Motor neuron (in vitro differentiated cells): ENCODE measurements around the gene DDIT3. TPM values are rescaled to one million over a fixed set of nuclear protein-coding genes. Genes with fewer than 3 reads are reported as not detected.

ENCODE experiments used
- ATAC-seq, 8 experiments: fragments of 200-7000 bp; cut with Tn5 transposase; replicated peaks in 6 of 8; 2 replicates each; pipeline ENCODE4 v1.8.0; 2021; ENCODE audit warnings: mild to moderate bottlenecking in 8 of 8, moderate library complexity in 8 of 8
- H3K27ac ChIP-seq, 2 donors: fragments of 250-450 bp; sonication (Bioruptor Pico); 2 replicates each; pipeline ENCODE4 v1.9.0; 2021; ENCODE audit warnings: antibody characterized with exemption in 2 of 2, mild to moderate bottlenecking in 2 of 2, moderate library complexity in 1 of 2
- H3K4me1 ChIP-seq, 2 donors: fragments of 250-450 bp; sonication (Bioruptor Pico); replicated peaks in 1 of 2; 2 replicates each; pipeline ENCODE4 v1.6.1; 2021; ENCODE audit warnings: antibody characterized with exemption in 2 of 2, mild to moderate bottlenecking in 2 of 2, moderate library complexity in 1 of 2
- H3K4me3 ChIP-seq, 5 donors: fragments of 250-450 bp; sonication (Bioruptor Pico); 2 replicates each; pipeline ENCODE4 v1.9.0; 2021; ENCODE audit warnings: antibody characterized with exemption in 5 of 5, mild to moderate bottlenecking in 5 of 5, moderate library complexity in 4 of 5
- WGBS, 10 experiments: fragments of 450-650 bp; shearing (Covaris generic); methylation state at CpG; one replicate each; pipeline ENCODE4 v1.0.0; 2022; 5-methylcytosine and 5-hydroxymethylcytosine counted together
- in situ Hi-C, 9 experiments: fragments of 400-800 bp; cut with MboI; loops; one replicate each; pipeline ENCODE4 v1.15.0; 2021; ENCODE audit warnings: low sequenced_read_pairs in 9 of 9, low pct_unique_long_range_greater_than_20kb in 2 of 9; ENCODE audit not compliant: unreplicated experiment in 9 of 9
- total RNA-seq, 8 experiments: library from RNA; unstranded; fragments of 300-600 nt; gene quantifications; 2 replicates each; pipeline versions ENCODE4 v1.2.3 to v1.2.4, GENCODE V29; 2022

DDIT3 gene
- total RNA-seq, 8 experiments from 2014 or later, result 31.9 to 244 (median 136) TPM

DNA sequence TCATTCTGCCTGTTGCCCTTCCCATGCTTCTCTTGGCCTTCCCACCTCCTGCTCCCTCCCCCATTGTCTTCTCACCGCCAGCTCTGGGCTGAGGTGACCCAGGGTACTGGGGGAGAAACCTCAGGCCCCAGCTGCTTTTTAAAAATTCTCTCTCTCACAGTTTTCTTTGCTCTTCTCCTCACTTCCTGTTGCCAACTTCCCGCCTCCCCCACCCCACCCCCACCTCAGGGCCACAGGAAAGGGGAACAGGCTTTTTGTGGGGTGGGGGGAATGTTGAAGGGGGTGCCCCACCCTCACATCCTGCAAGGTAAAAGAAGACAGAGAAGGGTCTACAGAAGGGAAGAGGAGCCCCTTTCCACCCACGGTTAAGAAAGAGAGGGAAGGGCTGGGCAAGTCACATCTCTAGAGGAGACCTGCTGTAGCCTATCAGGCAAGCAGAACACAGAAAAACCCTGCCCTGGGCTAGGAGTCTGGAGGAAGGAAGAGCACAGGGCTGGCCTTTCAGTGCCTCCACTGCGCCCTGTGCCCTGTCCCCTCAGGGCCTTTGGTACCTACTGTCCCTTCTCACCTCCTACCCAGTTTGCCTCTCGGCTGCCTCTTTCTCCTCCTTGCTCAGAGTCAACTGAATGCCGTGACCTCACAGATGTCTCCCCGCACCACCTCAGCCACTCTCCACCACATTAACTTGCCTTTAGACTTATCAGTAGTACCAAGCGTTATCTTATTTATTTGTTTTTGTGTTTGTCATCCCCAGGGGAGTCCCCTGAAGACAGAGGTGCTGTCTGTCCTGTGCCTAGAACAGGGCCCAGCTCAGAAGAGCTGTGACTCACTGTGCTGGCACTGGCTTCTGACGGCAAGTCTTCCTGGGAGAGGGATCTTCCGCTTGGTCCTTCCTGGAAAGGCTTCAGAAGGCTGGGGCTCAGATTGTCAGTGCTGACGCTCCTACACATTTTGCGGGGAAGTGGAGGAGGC is 42.3 kb downstream of the DDIT3 start:
- peaks cover 0 to 13% of the 10 kb centered on the region in 2 donors for H3K4me1 ChIP-seq
- ATAC-seq, result no peak
- 54 to 80% (median 78%) methylated on average over 1 to 4 of the region's 12 CpGs; no CpG with 5 or more reads in 5 of the 10 experiments for WGBS, 10 experiments
- no peak overlapping the region for H3K4me3 ChIP-seq
- in situ Hi-C loops, result no loop called here
- no peak overlapping the region for H3K27ac ChIP-seq

- Histone ChIP-seq H3K4me3 (no peak overlapping the region), H3K27ac (no peak overlapping the region), H3K4me1 (peaks cover 0 to 13% of the 10 kb centered on the region in 2 donors)
- in situ Hi-C loops, result no loop called here
- 79 to 100% (median 91%) methylated on average over 1 to 6 of the region's 15 CpGs; no CpG with 5 or more reads in 6 of the 10 experiments for WGBS, 10 experiments
- no peak for ATAC-seq
Observed at GRCh38 chr12:57476993-57477709, 43.2 kb downstream of the DDIT3 start.

DNA sequence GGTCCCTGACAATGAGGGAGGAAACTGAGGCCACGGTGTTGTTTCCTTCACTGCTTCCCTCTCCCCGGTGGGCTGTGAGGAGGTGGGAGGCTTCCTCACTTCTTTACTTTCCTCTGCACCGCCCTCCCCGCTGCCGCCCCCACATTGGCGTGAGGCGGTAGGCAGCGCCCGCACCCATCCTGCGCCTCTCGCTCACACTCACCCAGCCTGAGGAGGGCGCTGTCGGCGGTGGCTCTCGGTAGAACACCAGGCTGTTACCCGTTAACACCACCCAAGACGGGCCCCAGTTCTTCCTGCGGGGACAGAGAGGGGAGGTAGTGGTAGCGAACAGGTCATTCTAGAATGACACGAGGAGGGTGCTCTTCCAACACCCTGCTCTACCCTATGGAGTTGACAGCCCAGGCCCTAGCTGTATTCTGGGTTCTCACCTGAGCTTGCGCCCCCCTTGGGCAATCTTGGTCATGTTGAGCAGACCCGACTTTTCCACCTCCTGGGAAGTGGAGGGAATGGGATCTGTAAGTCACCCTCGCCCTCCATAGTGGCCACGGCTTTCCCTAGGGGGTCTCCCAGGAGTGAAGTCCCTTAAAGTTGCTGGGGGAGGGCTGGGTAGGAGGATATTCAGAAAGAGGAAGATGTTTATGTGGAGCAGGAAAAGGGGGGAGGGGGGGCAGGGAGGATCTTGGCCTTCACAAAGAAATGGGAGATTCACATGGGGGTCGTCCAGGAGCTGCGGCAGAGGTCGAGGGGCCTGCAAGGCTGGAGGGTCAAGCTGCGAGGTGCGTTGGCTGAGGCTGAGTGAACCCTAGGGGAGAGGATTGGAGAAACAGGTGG is 43.9 kb downstream of the DDIT3 start:
- Histone ChIP-seq H3K4me3 (peak overlapping the region in 3 of 5 donors; percentile 13 to 24 (median 18)), H3K27ac (no peak overlapping the region), H3K4me1 (peaks cover 0 to 13% of the 10 kb centered on the region in 2 donors)
- WGBS, 10 experiments, result 15 to 90% (median 37%) methylated on average over 1 to 4 of the region's 29 CpGs; no CpG with 5 or more reads in 6 of the 10 experiments
- in situ Hi-C loops, result no loop called here
- peak in 5 of 8 experiments; percentile 5 to 48 (median 18) for ATAC-seq

- H3K4me1 ChIP-seq, result peaks cover 0 to 13% of the 10 kb centered on the region in 2 donors
- ATAC-seq, result peak; percentile 80 to 93 (median 87)
- H3K27ac ChIP-seq, result no peak overlapping the region
- in situ Hi-C loops, result no loop called here
- WGBS, 10 experiments, result 4 to 80% (median 7%) methylated on average over 1 to 18 of the region's 84 CpGs; no CpG with 5 or more reads in 5 of the 10 experiments
- H3K4me3 ChIP-seq, result peak overlapping the region; percentile 10 to 24 (median 18)
Observed at GRCh38 chr12:57475271-57476161, 44.8 kb downstream of the DDIT3 start.

- no peak for ATAC-seq
- Histone ChIP-seq H3K4me3 (no peak overlapping the region), H3K4me1 (peaks cover 0 to 13% of the 10 kb centered on the region in 2 donors), H3K27ac (no peak overlapping the region)
- WGBS, 10 experiments, result 50 to 94% (median 67%) methylated on average over 2 to 6 of the region's 7 CpGs; no CpG with 5 or more reads in 4 of the 10 experiments
- in situ Hi-C loops, result loop anchor here in 1 of 9 experiments (25.0 kb wide), 1 partner anchor 238 kb away; the partner anchor contains the start of gene SHMT2
Observed at GRCh38 chr12:57474862-57475261, 45.5 kb downstream of the DDIT3 start.

- Histone ChIP-seq H3K4me3 (no peak overlapping the region), H3K27ac (no peak overlapping the region), H3K4me1 (peaks cover 0 to 13% of the 10 kb centered on the region in 2 donors)
- no peak for ATAC-seq
- 60 to 100% (median 85%) methylated on average over 2 to 5 of the region's 8 CpGs; no CpG with 5 or more reads in 2 of the 10 experiments for WGBS, 10 experiments
- in situ Hi-C loops, result loop anchor here in 1 of 9 experiments (25.0 kb wide), 1 partner anchor 237 kb away; the partner anchor contains the start of gene SHMT2
Observed at GRCh38 chr12:57474430-57474829, 45.9 kb downstream of the DDIT3 start.

GRCh38 chr12:57473886-57474285 is 46.4 kb downstream of the DDIT3 start:
- no peak for ATAC-seq
- H3K27ac ChIP-seq, result no peak overlapping the region
- in situ Hi-C loops, result loop anchor here in 1 of 9 experiments (25.0 kb wide), 1 partner anchor 237 kb away; the partner anchor contains the start of gene SHMT2
- H3K4me3 ChIP-seq, result no peak overlapping the region
- 47 to 83% (median 66%) methylated on average over 1 to 5 of the region's 5 CpGs; no CpG with 5 or more reads in 4 of the 10 experiments for WGBS, 10 experiments
- peaks cover 0 to 13% of the 10 kb centered on the region in 2 donors for H3K4me1 ChIP-seq

DNA sequence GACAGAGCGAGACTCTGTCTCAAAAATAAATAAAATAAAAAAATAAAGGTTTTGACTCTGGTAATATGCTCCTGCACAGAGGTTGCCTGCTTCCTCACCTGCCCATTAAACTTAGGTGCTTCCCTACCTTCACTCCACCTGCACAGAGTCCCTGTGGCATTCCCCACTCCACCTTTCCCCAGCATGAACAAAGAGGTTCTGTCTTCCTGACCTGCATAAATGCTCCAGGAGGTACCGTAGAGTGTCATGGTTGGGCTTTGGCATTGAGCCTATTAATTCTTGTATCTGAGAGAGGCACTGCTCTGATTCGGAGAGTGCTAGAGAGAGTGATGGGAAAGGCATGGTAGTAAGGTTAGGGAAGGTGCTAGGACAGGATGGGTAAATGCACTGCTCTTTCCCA is 46.9 kb downstream of the DDIT3 start:
- WGBS, 10 experiments, result 0 to 100% (median 63%) methylated on average over 1 to 3 of the region's 3 CpGs; no CpG with 5 or more reads in 1 of the 10 experiments
- Histone ChIP-seq H3K4me3 (no peak overlapping the region), H3K4me1 (peaks cover 0 to 13% of the 10 kb centered on the region in 2 donors), H3K27ac (no peak overlapping the region)
- in situ Hi-C loops, result loop anchor here in 1 of 9 experiments (25.0 kb wide), 1 partner anchor 236 kb away; the partner anchor contains the start of gene SHMT2
- no peak for ATAC-seq

DNA sequence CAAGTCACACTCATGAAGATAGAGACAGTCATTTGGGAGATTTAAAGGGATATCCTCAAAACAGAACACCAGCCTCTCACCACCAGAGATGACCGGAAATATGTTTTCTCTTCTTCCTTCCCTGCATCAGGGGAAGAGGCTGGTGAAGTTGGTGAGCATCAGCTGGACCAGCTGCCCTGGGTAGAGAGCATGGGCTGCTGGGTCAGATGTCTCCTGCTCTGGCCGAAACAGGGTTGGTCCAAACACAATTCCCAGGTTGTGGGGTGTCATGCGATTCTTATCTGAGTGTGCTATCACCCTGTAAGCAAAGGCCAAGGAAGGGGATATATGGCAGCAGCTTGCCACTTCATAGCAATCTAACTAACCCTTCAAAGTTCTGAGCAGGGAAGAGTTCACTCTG is 47.9 kb downstream of the DDIT3 start:
- Histone ChIP-seq H3K4me3 (no peak overlapping the region), H3K4me1 (peaks cover 0 to 11% of the 10 kb centered on the region in 2 donors), H3K27ac (no peak overlapping the region)
- 58 to 100% (median 93%) methylated on average over 1 to 3 of the region's 3 CpGs; no CpG with 5 or more reads in 3 of the 10 experiments for WGBS, 10 experiments
- in situ Hi-C loops, result loop anchor here in 1 of 9 experiments (25.0 kb wide), 1 partner anchor 235 kb away; the partner anchor contains the start of gene SHMT2
- ATAC-seq, result no peak

DNA sequence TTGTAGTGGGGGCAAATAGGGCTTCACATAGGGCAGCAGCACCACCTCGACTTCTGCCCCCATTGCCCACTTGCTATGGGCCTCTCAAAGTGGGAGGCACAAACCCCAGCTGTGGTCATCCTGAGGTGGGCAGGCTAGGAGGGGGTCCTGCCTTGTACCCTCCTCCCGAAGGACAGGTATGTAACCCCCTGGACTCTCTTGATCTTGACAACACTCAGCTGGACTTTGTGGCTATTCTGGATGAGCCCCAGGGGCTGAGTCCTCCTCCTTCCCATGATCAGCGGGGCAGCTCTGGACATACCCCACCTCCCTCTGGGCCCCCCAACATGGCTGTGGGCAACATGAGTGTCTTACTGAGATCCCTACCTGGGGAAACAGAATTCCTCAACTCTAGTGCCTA is 48.7 kb downstream of the DDIT3 start:
- ATAC-seq, result no peak
- H3K4me1 ChIP-seq, result peaks cover 0 to 11% of the 10 kb centered on the region in 2 donors
- WGBS, 10 experiments, result 40 to 94% (median 50%) methylated on average over 1 to 3 of the region's 3 CpGs; no CpG with 5 or more reads in 7 of the 10 experiments
- in situ Hi-C loops, result loop anchor here in 1 of 9 experiments (25.0 kb wide), 1 partner anchor 234 kb away; the partner anchor contains the start of gene SHMT2
- no peak overlapping the region for H3K27ac ChIP-seq
- no peak overlapping the region for H3K4me3 ChIP-seq
